Vagina (tissue), 2 donors: ENCODE results near the gene CACNB2. TPM values are rescaled to one million over a fixed set of nuclear protein-coding genes. Genes with fewer than 3 reads are reported as not detected.

Experiments
- DNase-seq, 2 donors: peaks; one replicate each; pipeline ENCODE4 v3.0.0-alpha.2; 2017; ENCODE audit errors: extremely low spot score in 2 of 2
- H3K27ac ChIP-seq: fragments of 200-600 bp; sonication (generic); one replicate; pipeline ENCODE4 v1.5.1; 2019
- H3K27me3 ChIP-seq: fragments of 200-600 bp; sonication (generic); one replicate; pipeline ENCODE4 v1.5.1; 2019
- H3K36me3 ChIP-seq, 2 donors: fragments of 200-600 bp; sonication (generic); one replicate each; pipeline ENCODE4 v1.5.1; 2017 to 2019
- H3K4me1 ChIP-seq: fragments of 200-600 bp; sonication (generic); one replicate; pipeline ENCODE4 v1.5.1; 2019
- H3K4me3 ChIP-seq, 2 donors: fragments of 200-600 bp; sonication (generic); 1 replicate in 1 of 2; 2 replicates in 1 of 2; pipeline ENCODE4 v1.5.1; 2016 to 2019
- H3K9me3 ChIP-seq: fragments of 200-600 bp; sonication (generic); one replicate; pipeline ENCODE4 v1.5.1; 2019
- CTCF ChIP-seq, 3 experiments: fragments of 450-650 bp in 2 of 3; fragments of 200-600 bp in 1 of 3; sonication (generic) in 1 of 3; IDR thresholded peaks; one replicate each; pipeline ENCODE4 v1.5.1; 2017 to 2019; ENCODE audit warnings: antibody characterized with exemption in 3 of 3, mild to moderate bottlenecking in 2 of 3, moderate library complexity in 2 of 3
- POLR2A ChIP-seq, 2 donors: fragments of 450-650 bp; IDR thresholded peaks; one replicate each; pipeline ENCODE4 v1.6.1; 2017; ENCODE audit warnings: antibody characterized with exemption in 2 of 2, mild to moderate bottlenecking in 2 of 2, moderate library complexity in 2 of 2
- POLR2AphosphoS5 ChIP-seq, 2 donors: sonication (generic); formaldehyde crosslinking; IDR thresholded peaks; one replicate each; pipeline ENCODE4 v1.9.0; 2017; ENCODE audit warnings: antibody characterized with exemption in 2 of 2, mild to moderate bottlenecking in 2 of 2, low read depth in 1 of 2; ENCODE audit not compliant: insufficient read depth in 1 of 2
- intact Hi-C: fragments of 100-400 bp; cut with DNase I; formaldehyde crosslinking; loops from one replicate; pipeline ENCODE4 v1.15.1; 2023
- total RNA-seq: library from RNA; depleted of rRNA; stranded (reverse); fragments of >200 nt; gene quantifications from one replicate; pipeline ENCODE4 v1.2.3, GENCODE V29; 2016

The CACNB2 gene
- total RNA-seq, 1 donor from 2014 or later: 12.8 TPM

GRCh38 chr10:18417950-18418527 lies 277.8 kb downstream of the CACNB2 start:
- DNase-seq: no peak
- Histone ChIP-seq H3K36me3 (no peaks in the 10 kb centered on the region), H3K27ac (no peak overlapping the region), H3K4me1 (no peaks in the 10 kb centered on the region), H3K4me3 (no peak overlapping the region), H3K9me3 (no peaks in the 10 kb centered on the region), H3K27me3 (no peaks in the 10 kb centered on the region)
- intact Hi-C loops: no loop called here
- TF ChIP-seq CTCF (IDR thresholded peaks at IDR 0.05) (no peak), POLR2AphosphoS5 (IDR thresholded peaks at IDR 0.05; ENCODE audit: insufficient read depth in 1 of 2, low read depth in 1 of 2) (no peak)

DNA sequence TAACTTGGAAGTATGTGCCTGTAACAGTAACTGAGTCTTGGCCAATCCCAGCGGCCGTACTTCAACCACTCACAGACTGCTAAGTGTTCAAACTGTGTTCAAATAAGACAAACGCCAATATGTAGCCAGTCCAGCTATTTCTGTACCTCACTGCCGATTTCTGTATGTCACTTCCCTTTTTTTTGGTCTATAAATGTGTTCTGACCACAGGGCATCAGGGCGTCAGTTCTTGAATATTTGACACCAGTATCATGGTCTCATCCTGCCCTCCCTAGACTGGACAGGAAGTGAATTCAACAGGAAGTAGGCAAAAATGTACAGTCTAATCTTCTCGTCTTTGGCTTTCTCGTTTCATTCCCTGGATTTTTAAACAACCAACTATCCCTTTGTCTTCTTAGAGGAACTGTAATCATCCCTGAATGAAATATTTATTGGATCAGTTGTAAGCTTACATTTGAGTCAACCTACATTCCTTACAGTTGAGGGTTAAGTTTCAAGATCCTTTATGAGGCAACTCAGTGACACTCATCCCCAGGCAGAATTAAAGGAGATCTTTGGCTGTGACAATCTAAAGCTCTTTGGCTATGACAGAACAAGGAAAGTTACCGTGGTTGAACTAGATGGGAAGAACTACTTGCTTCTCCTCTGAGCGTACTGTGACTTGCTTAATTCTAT lies 278.5 kb downstream of the CACNB2 start:
- Histone ChIP-seq H3K9me3 (no peaks in the 10 kb centered on the region), H3K27ac (no peak overlapping the region), H3K4me3 (no peak overlapping the region), H3K27me3 (no peaks in the 10 kb centered on the region), H3K36me3 (no peaks in the 10 kb centered on the region), H3K4me1 (no peaks in the 10 kb centered on the region)
- DNase-seq: no peak
- TF ChIP-seq CTCF (IDR thresholded peaks at IDR 0.05) (no peak), POLR2A (IDR thresholded peaks at IDR 0.05) (no peak), POLR2AphosphoS5 (IDR thresholded peaks at IDR 0.05; ENCODE audit: insufficient read depth in 1 of 2, low read depth in 1 of 2) (no peak)
- intact Hi-C loops: no loop called here

DNA sequence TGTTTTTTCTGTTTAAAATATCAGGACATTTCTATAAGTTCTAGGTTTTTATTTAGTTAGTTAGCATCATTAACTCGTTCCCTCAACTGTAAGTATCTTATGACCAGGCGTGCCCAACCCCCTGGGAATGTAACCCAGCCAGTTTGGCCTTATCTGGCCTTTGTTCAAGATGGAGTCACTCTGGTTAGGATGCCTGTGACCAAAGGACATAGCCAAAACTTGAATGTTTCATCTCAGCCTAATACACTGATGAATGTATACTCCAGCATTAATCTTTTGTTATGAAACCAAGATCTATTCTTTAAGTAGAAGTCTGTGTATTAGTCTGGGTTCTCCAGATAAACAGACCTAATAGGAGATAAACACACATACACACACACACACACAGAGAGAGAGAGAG lies 279.7 kb downstream of the CACNB2 start:
- no peaks in the 10 kb centered on the region for H3K36me3 ChIP-seq
- no peaks in the 10 kb centered on the region for H3K27me3 ChIP-seq
- H3K9me3 ChIP-seq: no peaks in the 10 kb centered on the region
- H3K4me1 ChIP-seq: no peaks in the 10 kb centered on the region
- no peak overlapping the region for H3K4me3 ChIP-seq
- DNase-seq: no peak
- TF ChIP-seq POLR2A (IDR thresholded peaks at IDR 0.05) (no peak), CTCF (IDR thresholded peaks at IDR 0.05) (no peak), POLR2AphosphoS5 (IDR thresholded peaks at IDR 0.05; ENCODE audit: insufficient read depth in 1 of 2, low read depth in 1 of 2) (no peak)
- no peak overlapping the region for H3K27ac ChIP-seq
- intact Hi-C loops: no loop called here

- TF ChIP-seq POLR2A (IDR thresholded peaks at IDR 0.05): no peak
- no peaks in the 10 kb centered on the region for H3K36me3 ChIP-seq
- no peak for DNase-seq
- H3K27ac ChIP-seq: no peak overlapping the region
- no peak overlapping the region for H3K4me3 ChIP-seq
- H3K27me3 ChIP-seq: no peaks in the 10 kb centered on the region
- H3K9me3 ChIP-seq: no peaks in the 10 kb centered on the region
- H3K4me1 ChIP-seq: no peaks in the 10 kb centered on the region
- intact Hi-C loops: no loop called here
These were observed 281.6 kb downstream of the CACNB2 start for GRCh38 chr10:18421726-18422293.

DNA sequence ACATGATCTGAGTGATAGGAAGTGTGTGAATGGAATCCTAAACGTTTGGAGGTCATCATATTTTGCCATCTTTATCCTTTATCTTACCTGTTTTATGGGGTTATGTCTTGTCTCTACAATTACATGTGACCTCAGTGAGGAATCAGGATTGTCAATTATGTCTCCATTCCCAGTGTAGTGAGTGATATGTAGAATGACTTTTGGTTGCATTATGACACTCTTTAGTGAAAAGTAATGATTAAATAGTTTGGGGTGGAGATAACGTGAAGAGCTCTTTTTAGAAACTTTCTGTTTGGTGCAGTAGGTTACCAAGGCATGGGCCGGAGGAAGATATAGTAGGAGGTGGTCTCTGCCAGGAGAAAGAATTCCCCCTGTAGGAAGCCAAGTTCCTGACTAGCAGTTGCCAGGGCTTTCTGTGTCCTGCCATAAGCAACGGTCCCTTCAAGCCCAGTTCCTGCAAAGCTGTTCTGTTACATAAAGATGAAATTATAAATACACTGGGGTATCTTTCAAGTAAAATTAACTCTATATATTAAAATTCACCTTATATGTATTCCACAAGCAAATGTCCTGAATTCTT lies 282.9 kb downstream of the CACNB2 start:
- Histone ChIP-seq H3K4me3 (no peak overlapping the region), H3K9me3 (no peaks in the 10 kb centered on the region)
- TF ChIP-seq POLR2A (IDR thresholded peaks at IDR 0.05): no peak
- TF ChIP-seq CTCF (IDR thresholded peaks at IDR 0.05): no peak
- TF ChIP-seq POLR2AphosphoS5 (IDR thresholded peaks at IDR 0.05; ENCODE audit: insufficient read depth in 1 of 2, low read depth in 1 of 2): no peak

More for the DNA sequence above, 282.9 kb downstream of the CACNB2 start:
- DNase-seq: no peak
- intact Hi-C loops: no loop called here
- no peak overlapping the region for H3K27ac ChIP-seq
- H3K36me3 ChIP-seq: no peaks in the 10 kb centered on the region
- no peaks in the 10 kb centered on the region for H3K4me1 ChIP-seq
- H3K27me3 ChIP-seq: no peaks in the 10 kb centered on the region
